ENCODE results near the gene BACE2.

GRCh38 chr21:41304068-41304720 lies 136.2 kb downstream of the BACE2 start:
- TF ChIP-seq, protein P1, sequence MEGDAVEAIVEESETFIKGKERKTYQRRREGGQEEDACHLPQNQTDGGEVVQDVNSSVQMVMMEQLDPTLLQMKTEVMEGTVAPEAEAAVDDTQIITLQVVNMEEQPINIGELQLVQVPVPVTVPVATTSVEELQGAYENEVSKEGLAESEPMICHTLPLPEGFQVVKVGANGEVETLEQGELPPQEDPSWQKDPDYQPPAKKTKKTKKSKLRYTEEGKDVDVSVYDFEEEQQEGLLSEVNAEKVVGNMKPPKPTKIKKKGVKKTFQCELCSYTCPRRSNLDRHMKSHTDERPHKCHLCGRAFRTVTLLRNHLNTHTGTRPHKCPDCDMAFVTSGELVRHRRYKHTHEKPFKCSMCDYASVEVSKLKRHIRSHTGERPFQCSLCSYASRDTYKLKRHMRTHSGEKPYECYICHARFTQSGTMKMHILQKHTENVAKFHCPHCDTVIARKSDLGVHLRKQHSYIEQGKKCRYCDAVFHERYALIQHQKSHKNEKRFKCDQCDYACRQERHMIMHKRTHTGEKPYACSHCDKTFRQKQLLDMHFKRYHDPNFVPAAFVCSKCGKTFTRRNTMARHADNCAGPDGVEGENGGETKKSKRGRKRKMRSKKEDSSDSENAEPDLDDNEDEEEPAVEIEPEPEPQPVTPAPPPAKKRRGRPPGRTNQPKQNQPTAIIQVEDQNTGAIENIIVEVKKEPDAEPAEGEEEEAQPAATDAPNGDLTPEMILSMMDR (conservative IDR thresholded peaks at IDR 0.05; ENCODE audit: low read depth, low read length), result no peak
- TF ChIP-seq POLR2A (IDR thresholded peaks at IDR 0.05; ENCODE audit: low read depth, low read length), result no peak
- no peak for TF ChIP-seq USF2 (IDR thresholded peaks at IDR 0.05; ENCODE audit: low read depth, low read length)
- no peak for TF ChIP-seq CHD1 (IDR thresholded peaks at IDR 0.05; ENCODE audit: low read depth, low read length)
- TF ChIP-seq RAD21 (IDR thresholded peaks at IDR 0.05; ENCODE audit: low read length), result no peak
- no peak for TF ChIP-seq CEBPB (IDR thresholded peaks at IDR 0.05; ENCODE audit: low read depth, low read length)
- no peak for TF ChIP-seq SMC3 (IDR thresholded peaks at IDR 0.05; ENCODE audit: low read depth, low read length)
- no peak for TF ChIP-seq FOS (IDR thresholded peaks at IDR 0.05; ENCODE audit: low read depth, low read length)
- no peak for TF ChIP-seq MAFK (IDR thresholded peaks at IDR 0.05; ENCODE audit: low read depth, low read length)
- no peak for TF ChIP-seq RCOR1 (IDR thresholded peaks at IDR 0.05; ENCODE audit: insufficient replicate concordance, low read length)
- TF ChIP-seq BHLHE40 (IDR thresholded peaks at IDR 0.05; ENCODE audit: low read depth, low read length), result no peak
- TF ChIP-seq MAZ (IDR thresholded peaks at IDR 0.05; ENCODE audit: borderline replicate concordance, low read depth, low read length), result no peak

Data from IMR-90 (cell line).